Measurements from ENCODE around the gene NOP10. TPM values are rescaled to one million over a fixed set of nuclear protein-coding genes. Genes with fewer than 3 reads are reported as not detected.

NOP10 gene
- total RNA-seq, 1 experiment from 2014 or later, result 235 TPM

DNA sequence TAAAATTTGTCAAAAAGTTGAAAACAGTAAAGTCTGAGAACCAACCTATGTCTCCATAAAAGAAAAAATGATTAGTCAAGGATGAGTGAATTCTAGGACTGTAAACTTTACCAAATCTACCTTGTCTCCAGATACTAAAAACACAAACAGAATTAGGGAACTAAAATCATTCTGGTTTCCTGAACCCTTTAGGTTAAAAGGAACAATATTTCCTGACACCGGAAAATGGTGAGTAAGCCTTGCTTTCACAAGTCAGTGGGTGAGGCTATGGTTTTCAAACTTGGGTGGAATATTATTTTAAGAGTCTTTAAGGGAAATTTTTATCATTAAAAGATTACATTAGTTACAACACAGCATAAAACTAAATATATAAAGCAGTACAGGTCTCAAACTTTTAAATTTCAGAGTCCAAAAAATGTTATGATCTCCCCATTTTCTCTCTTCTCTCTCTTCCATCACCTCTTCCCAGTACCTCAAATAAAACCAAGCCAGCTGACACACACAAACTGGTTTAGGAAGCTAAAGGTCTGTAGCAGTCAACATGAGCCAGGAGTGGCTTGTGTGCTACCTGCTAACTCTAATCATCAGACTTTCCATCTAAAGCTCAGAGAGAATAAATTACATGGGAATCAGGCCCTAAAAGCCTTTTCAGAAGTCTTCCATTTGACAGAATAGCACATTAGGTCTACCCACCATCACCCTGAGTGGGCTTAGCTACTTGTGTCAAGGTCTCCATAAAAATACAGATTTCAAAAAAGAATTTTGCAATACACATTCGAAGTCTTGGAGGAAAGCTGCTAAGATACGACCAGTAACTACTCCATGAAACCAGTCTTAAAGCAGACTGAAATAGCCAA is 7.5 kb downstream of the NOP10 start:
- Histone ChIP-seq H3K9ac (ENCODE audit: extremely low read depth, insufficient read length, low read length) (no peak overlapping the region), H3K23ac (ENCODE audit: insufficient read length, low read depth, low read length) (no peak overlapping the region), H4K5ac (ENCODE audit: insufficient read length, low read depth, low read length) (no peak overlapping the region), H3K27me3 (ENCODE audit: insufficient read depth, low read length) (no peaks in the 10 kb centered on the region), H2BK12ac (ENCODE audit: insufficient read length, low read depth, low read length) (no peak overlapping the region), H2BK15ac (ENCODE audit: low read depth, low read length) (no peak overlapping the region), H4K8ac (replicated peaks; ENCODE audit: insufficient read length, low read depth, low read length) (no peak overlapping the region), H3K56ac (ENCODE audit: insufficient read length, low read depth, low read length) (no peak overlapping the region), H3K23me2 (ENCODE audit: insufficient read length, low read depth, low read length, poor library complexity, severe bottlenecking) (peaks cover 7% of the 10 kb centered on the region), H4K91ac (ENCODE audit: insufficient read length, low read depth, low read length) (no peak overlapping the region), H3K9me3 (ENCODE audit: control insufficient read depth, low read depth, low read length) (no peaks in the 10 kb centered on the region), H3K4ac (ENCODE audit: low read depth, low read length) (no peak overlapping the region), H3K14ac (ENCODE audit: insufficient read depth, low read length) (no peak overlapping the region), H3K79me1 (ENCODE audit: insufficient read depth, low read depth, low read length, poor library complexity, severe bottlenecking) (no peaks in the 10 kb centered on the region), H3T11ph (ENCODE audit: low read length) (no peak overlapping the region), H2AFZ (ENCODE audit: low read length) (no peak overlapping the region), H2BK120ac (ENCODE audit: low read depth, low read length, poor library complexity, severe bottlenecking) (no peak overlapping the region), H2BK5ac (ENCODE audit: insufficient read length, low read length) (no peak overlapping the region), H4K20me1 (ENCODE audit: control insufficient read depth, insufficient read depth, insufficient read length) (no peaks in the 10 kb centered on the region), H2BK20ac (ENCODE audit: low read depth, low read length, poor library complexity, severe bottlenecking) (no peak overlapping the region), H3K18ac (ENCODE audit: insufficient read length, low read depth, low read length) (no peak overlapping the region), H3K27ac (ENCODE audit: insufficient read length, low read depth, low read length) (no peak overlapping the region), H3K4me2 (ENCODE audit: insufficient read depth, insufficient read length, low read length) (no peak overlapping the region), H3K4me1 (ENCODE audit: insufficient read depth, low read length) (no peaks in the 10 kb centered on the region), H2AK5ac (ENCODE audit: insufficient read length, low read length) (no peak overlapping the region), H3K79me2 (ENCODE audit: insufficient read depth, low read length) (no peaks in the 10 kb centered on the region)
- peaks cover 7% of the 10 kb centered on the region in 2 experiments for H3K4me1 Mint-ChIP-seq
- H3K36me3 Mint-ChIP-seq (ENCODE audit: insufficient read depth in 1 of 3, low read depth in 3 of 3), result peaks cover 6 to 7% (median 7%) of the 10 kb centered on the region in 3 experiments; a peak in 6 of 7 replicates
- H3K9me3 Mint-ChIP-seq, result no peaks in the 10 kb centered on the region
- H3K27me3 Mint-ChIP-seq (ENCODE audit: low read depth), result peaks cover 5% of the 10 kb centered on the region; the same call in 1 of the 2 replicates
- TF ChIP-seq, protein P1, sequence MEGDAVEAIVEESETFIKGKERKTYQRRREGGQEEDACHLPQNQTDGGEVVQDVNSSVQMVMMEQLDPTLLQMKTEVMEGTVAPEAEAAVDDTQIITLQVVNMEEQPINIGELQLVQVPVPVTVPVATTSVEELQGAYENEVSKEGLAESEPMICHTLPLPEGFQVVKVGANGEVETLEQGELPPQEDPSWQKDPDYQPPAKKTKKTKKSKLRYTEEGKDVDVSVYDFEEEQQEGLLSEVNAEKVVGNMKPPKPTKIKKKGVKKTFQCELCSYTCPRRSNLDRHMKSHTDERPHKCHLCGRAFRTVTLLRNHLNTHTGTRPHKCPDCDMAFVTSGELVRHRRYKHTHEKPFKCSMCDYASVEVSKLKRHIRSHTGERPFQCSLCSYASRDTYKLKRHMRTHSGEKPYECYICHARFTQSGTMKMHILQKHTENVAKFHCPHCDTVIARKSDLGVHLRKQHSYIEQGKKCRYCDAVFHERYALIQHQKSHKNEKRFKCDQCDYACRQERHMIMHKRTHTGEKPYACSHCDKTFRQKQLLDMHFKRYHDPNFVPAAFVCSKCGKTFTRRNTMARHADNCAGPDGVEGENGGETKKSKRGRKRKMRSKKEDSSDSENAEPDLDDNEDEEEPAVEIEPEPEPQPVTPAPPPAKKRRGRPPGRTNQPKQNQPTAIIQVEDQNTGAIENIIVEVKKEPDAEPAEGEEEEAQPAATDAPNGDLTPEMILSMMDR (conservative IDR thresholded peaks at IDR 0.05), result no peak
- WGBS (ENCODE audit: extremely low coverage, insufficient read length, low lambda C conversion rate), result no CpG with 5 or more reads among the region's 3 CpGs
- no peak overlapping the region for H3K27ac Mint-ChIP-seq
- no peak overlapping the region for H3K4me3 Mint-ChIP-seq
- DNase-seq, result no peak
